NB4 (cell line): ENCODE data around the gene GCAT.

Experiments used
- DNase-seq: peaks from one replicate; pipeline ENCODE4 v3.0.0; 2010; ENCODE audit warnings: low read depth
- H3K4me3 ChIP-seq: one replicate; pipeline ENCODE4 v1.5.1; 2011; ENCODE audit warnings: mild to moderate bottlenecking, low read depth, low read length, moderate library complexity
- MYC ChIP-seq: IDR thresholded peaks from 2 replicates; pipeline ENCODE4 v1.6.1; 2011; ENCODE audit warnings: low read depth, low read length
- POLR2A ChIP-seq: IDR thresholded peaks from 2 replicates; pipeline ENCODE4 v1.6.1; 2011; ENCODE audit warnings: mild to moderate bottlenecking; ENCODE audit not compliant: insufficient read length; ENCODE audit errors: extremely low read depth
- TF ChIP-seq, protein P1 (sequence below): IDR thresholded peaks from one replicate; pipeline ENCODE4 v1.5.1; 2012; ENCODE audit warnings: low read depth, low read length
- TF ChIP-seq, protein P2 (sequence below): IDR thresholded peaks from 2 replicates; pipeline ENCODE4 v1.6.1; 2011; ENCODE audit warnings: low read depth, low read length

Gene GCAT

DNA sequence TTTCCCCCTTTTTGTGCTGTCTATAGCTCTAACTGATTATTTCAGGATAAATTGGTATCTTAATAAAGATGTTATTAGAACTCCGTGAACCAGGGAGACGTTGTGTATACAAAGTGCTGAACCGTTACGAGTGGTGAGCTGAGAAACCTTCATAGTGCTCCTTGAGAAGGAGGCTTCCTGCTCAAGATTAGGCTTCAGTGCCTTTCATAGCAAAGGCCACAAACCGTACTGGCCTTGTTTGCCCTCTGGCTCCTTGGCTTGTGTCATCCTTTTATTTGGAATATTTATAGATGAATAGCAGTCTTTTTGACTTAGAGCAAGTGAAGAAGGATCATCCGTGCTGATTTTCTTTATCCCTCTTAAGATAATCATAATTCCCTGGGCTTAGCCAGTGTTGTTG lies 57.8 kb downstream of the GCAT start:
- DNase-seq: no peak
- TF ChIP-seq, protein P1, sequence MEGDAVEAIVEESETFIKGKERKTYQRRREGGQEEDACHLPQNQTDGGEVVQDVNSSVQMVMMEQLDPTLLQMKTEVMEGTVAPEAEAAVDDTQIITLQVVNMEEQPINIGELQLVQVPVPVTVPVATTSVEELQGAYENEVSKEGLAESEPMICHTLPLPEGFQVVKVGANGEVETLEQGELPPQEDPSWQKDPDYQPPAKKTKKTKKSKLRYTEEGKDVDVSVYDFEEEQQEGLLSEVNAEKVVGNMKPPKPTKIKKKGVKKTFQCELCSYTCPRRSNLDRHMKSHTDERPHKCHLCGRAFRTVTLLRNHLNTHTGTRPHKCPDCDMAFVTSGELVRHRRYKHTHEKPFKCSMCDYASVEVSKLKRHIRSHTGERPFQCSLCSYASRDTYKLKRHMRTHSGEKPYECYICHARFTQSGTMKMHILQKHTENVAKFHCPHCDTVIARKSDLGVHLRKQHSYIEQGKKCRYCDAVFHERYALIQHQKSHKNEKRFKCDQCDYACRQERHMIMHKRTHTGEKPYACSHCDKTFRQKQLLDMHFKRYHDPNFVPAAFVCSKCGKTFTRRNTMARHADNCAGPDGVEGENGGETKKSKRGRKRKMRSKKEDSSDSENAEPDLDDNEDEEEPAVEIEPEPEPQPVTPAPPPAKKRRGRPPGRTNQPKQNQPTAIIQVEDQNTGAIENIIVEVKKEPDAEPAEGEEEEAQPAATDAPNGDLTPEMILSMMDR: no peak
- TF ChIP-seq, protein P2, sequence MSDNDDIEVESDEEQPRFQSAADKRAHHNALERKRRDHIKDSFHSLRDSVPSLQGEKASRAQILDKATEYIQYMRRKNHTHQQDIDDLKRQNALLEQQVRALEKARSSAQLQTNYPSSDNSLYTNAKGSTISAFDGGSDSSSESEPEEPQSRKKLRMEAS: no peak
- TF ChIP-seq POLR2A (no peak), MYC (no peak)
- H3K4me3 ChIP-seq: no peak overlapping the region
